Mesendoderm (in vitro differentiated cells): ENCODE data around the gene SDR42E1.

Experiments
- DNase-seq: peaks from one replicate; pipeline ENCODE4 v3.0.0; 2013
- H2AK5ac ChIP-seq: 2 replicates; pipeline ENCODE4 v1.6.1; 2013; ENCODE audit warnings: low read length, inconsistent platforms
- H2BK120ac ChIP-seq: 2 replicates; pipeline ENCODE4 v1.6.1; 2013; ENCODE audit warnings: low read depth, mild to moderate bottlenecking, low read length, moderate library complexity, mixed read lengths
- H2BK15ac ChIP-seq: replicated peaks from 2 replicates; pipeline ENCODE4 v1.6.1; 2013; ENCODE audit warnings: low read depth, mild to moderate bottlenecking, moderate library complexity
- H2BK5ac ChIP-seq: 2 replicates; pipeline ENCODE4 v1.6.1; 2013; ENCODE audit warnings: low read length, inconsistent platforms
- H3K18ac ChIP-seq: 2 replicates; pipeline ENCODE4 v1.6.1; 2013; ENCODE audit warnings: mild to moderate bottlenecking, low read length, mixed read lengths
- H3K23ac ChIP-seq: one replicate; pipeline ENCODE4 v1.6.1; 2013; ENCODE audit warnings: low read length
- H3K27ac ChIP-seq: 2 replicates; pipeline ENCODE4 v1.5.1; 2013; ENCODE audit warnings: low read depth, mild to moderate bottlenecking, inconsistent platforms, low read length, moderate library complexity
- H3K27me3 ChIP-seq: 2 replicates; pipeline ENCODE4 v1.6.1; 2013; ENCODE audit warnings: low read length, control low read depth, mild to moderate bottlenecking, inconsistent platforms; ENCODE audit not compliant: insufficient read depth, poor library complexity
- H3K36me3 ChIP-seq: 2 replicates; pipeline ENCODE4 v1.6.1; 2013; ENCODE audit warnings: low read length, inconsistent platforms; ENCODE audit not compliant: control insufficient read depth, insufficient read depth
- H3K4ac ChIP-seq: one replicate; pipeline ENCODE4 v1.6.1; 2013; ENCODE audit warnings: low read depth, mild to moderate bottlenecking, low read length, moderate library complexity
- H3K4me1 ChIP-seq: 2 replicates; pipeline ENCODE4 v1.6.1; 2013; ENCODE audit warnings: low read depth, low read length, inconsistent platforms; ENCODE audit not compliant: control insufficient read depth
- H3K4me2 ChIP-seq: 2 replicates; pipeline ENCODE4 v1.6.1; 2013; ENCODE audit warnings: low read length
- H3K4me3 ChIP-seq: 2 replicates; pipeline ENCODE4 v1.5.1; 2013; ENCODE audit warnings: mild to moderate bottlenecking, low read length
- H3K56ac ChIP-seq: one replicate; pipeline ENCODE4 v1.6.1; 2013; ENCODE audit warnings: low read length
- H3K79me1 ChIP-seq: 2 replicates; pipeline ENCODE4 v1.6.1; 2013; ENCODE audit warnings: low read length, inconsistent platforms
- H3K79me2 ChIP-seq: 2 replicates; pipeline ENCODE4 v1.6.1; 2013; ENCODE audit warnings: mild to moderate bottlenecking, low read length; ENCODE audit not compliant: control insufficient read depth, insufficient read depth
- H3K9ac ChIP-seq: 2 replicates; pipeline ENCODE4 v1.6.1; 2013; ENCODE audit warnings: low read length, inconsistent platforms
- H4K5ac ChIP-seq: one replicate; pipeline ENCODE4 v1.6.1; 2013; ENCODE audit warnings: low read length
- H4K8ac ChIP-seq: one replicate; pipeline ENCODE4 v1.6.1; 2013; ENCODE audit warnings: low read depth, mild to moderate bottlenecking, control low read depth, low read length, moderate library complexity
- WGBS: extraction: QIAGEN DNeasy Blood & Tissue Kit; methylation state at CpG from one replicate; pipeline ENCODE4 v1.1.7; 2013; ENCODE audit warnings: low lambda C conversion rate, missing lambda C conversion rate; ENCODE audit not compliant: insufficient coverage; ENCODE audit errors: extremely low coverage; 5-methylcytosine and 5-hydroxymethylcytosine counted together

The SDR42E1 gene

DNA sequence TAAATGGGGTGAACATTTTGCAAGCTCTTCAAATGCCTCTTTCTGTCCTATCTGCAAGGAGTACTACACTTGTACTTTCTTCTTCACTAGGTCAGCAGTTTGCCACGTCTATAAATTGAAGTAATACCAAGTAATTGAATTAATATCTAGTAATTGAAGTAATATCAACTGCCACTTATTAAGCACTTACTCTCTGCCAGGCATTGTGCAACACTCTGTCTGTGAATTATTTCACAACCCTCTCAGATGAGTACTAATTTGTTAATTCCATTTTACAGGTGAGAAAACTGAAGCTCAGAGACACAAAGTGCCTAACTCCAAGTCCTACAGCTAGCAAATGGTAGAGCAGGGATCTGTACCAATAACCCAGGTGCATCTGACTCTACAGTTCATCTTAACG, 4.1 kb downstream of the SDR42E1 start:
- H3K9ac ChIP-seq, result no peak overlapping the region
- H3K27ac ChIP-seq, result no peak overlapping the region
- H3K79me2 ChIP-seq, result no peaks in the 10 kb centered on the region
- H2AK5ac ChIP-seq, result no peak overlapping the region
- H3K79me1 ChIP-seq, result no peaks in the 10 kb centered on the region
- no peak overlapping the region for H2BK120ac ChIP-seq
- no CpG with 5 or more reads among the region's 2 CpGs for WGBS
- no peak overlapping the region for H3K23ac ChIP-seq
- H3K18ac ChIP-seq, result no peak overlapping the region
- no peak overlapping the region for H2BK15ac ChIP-seq
- H3K4ac ChIP-seq, result no peak overlapping the region
- no peak overlapping the region for H3K56ac ChIP-seq
- no peak overlapping the region for H4K5ac ChIP-seq
- no peaks in the 10 kb centered on the region for H3K36me3 ChIP-seq
- H3K4me1 ChIP-seq, result no peaks in the 10 kb centered on the region
- no peak overlapping the region for H2BK5ac ChIP-seq
- no peak overlapping the region for H3K4me2 ChIP-seq
- H3K27me3 ChIP-seq, result no peaks in the 10 kb centered on the region
- no peak overlapping the region for H4K8ac ChIP-seq
- DNase-seq, result no peak
- no peak overlapping the region for H3K4me3 ChIP-seq

DNA sequence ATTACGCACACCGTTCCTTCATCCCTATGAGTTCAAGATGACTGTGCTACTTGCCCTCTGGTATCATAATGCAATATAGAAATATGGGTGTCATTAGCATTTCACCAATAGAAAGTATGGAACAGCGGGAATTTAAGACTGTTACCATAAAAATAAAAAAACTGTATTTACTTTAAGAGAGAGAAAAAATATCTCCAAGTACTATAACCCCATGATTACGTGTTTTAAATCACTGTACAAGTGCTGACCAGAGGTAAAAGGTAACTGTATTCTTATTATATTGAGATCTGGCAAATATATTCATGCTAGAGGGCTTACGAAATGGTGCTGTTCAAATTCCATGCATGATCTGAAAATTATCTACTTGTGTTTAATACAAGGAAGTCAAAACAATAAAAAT, 5.2 kb downstream of the SDR42E1 start:
- no peaks in the 10 kb centered on the region for H3K4me1 ChIP-seq
- no peak overlapping the region for H3K18ac ChIP-seq
- H4K8ac ChIP-seq, result no peak overlapping the region
- no peak overlapping the region for H3K4me3 ChIP-seq
- no peak for DNase-seq
- no peaks in the 10 kb centered on the region for H3K79me1 ChIP-seq
- no peak overlapping the region for H4K5ac ChIP-seq
- H2BK5ac ChIP-seq, result no peak overlapping the region
- no peak overlapping the region for H3K27ac ChIP-seq
- H2AK5ac ChIP-seq, result no peak overlapping the region
- H3K4ac ChIP-seq, result no peak overlapping the region
- H3K27me3 ChIP-seq, result no peaks in the 10 kb centered on the region
- H3K56ac ChIP-seq, result no peak overlapping the region
- no peak overlapping the region for H2BK120ac ChIP-seq
- no peak overlapping the region for H2BK15ac ChIP-seq
- H3K36me3 ChIP-seq, result no peaks in the 10 kb centered on the region
- no peaks in the 10 kb centered on the region for H3K79me2 ChIP-seq
- H3K4me2 ChIP-seq, result no peak overlapping the region
- no CpG with 5 or more reads among the region's 5 CpGs for WGBS
- H3K9ac ChIP-seq, result no peak overlapping the region
- H3K23ac ChIP-seq, result no peak overlapping the region

DNA sequence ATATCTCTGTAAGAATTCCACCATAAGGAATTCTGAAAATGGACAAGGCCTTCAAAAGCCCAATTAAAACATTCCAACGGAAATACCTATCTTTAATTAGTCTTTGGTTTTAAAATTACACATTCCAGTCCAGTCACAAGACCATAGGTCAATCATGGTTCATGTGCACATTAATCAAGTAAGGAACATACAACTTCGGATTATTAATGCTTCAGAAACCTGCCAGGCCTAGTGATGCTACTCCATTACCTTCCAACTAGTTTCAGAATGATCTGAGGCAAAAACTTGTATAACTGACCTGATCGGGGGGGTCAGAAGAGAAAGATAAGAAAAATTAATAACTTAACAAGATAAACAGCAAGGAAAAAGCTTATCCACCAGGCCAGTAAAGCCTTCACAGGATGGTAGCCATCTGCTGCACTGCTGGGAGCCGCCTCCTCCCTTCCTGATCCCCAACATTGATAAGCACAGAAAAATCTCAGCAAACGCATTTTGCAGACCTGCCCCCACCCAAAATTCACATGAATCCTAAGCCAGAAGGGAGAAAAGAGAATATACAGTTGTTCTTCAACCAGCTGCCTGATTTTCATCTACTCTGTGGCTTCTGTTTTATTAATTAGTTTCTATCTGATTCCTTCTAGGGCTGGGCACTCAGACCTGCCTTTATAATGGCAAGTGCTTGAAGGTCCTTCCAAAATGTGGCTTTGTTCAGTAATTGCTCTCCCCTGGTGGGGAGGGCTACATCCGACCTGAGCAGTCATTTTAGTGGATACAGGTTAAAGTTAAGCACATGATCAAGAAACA, 6.0 kb downstream of the SDR42E1 start:
- no peak overlapping the region for H3K4me3 ChIP-seq
- H2BK120ac ChIP-seq, result no peak overlapping the region
- H2BK15ac ChIP-seq, result no peak overlapping the region
- H3K4me2 ChIP-seq, result no peak overlapping the region
- no peaks in the 10 kb centered on the region for H3K79me1 ChIP-seq
- H4K5ac ChIP-seq, result no peak overlapping the region
- no peak overlapping the region for H3K23ac ChIP-seq
- H3K4ac ChIP-seq, result no peak overlapping the region
- no peaks in the 10 kb centered on the region for H3K79me2 ChIP-seq
- no peak overlapping the region for H3K18ac ChIP-seq
- no peak overlapping the region for H3K56ac ChIP-seq
- no peak overlapping the region for H3K27ac ChIP-seq
- H2BK5ac ChIP-seq, result no peak overlapping the region
- no peaks in the 10 kb centered on the region for H3K36me3 ChIP-seq
- peak; percentile 43 for DNase-seq
- no peak overlapping the region for H2AK5ac ChIP-seq
- H4K8ac ChIP-seq, result no peak overlapping the region
- H3K27me3 ChIP-seq, result no peaks in the 10 kb centered on the region
- no CpG with 5 or more reads among the region's 6 CpGs for WGBS
- H3K9ac ChIP-seq, result no peak overlapping the region
- no peaks in the 10 kb centered on the region for H3K4me1 ChIP-seq

DNA sequence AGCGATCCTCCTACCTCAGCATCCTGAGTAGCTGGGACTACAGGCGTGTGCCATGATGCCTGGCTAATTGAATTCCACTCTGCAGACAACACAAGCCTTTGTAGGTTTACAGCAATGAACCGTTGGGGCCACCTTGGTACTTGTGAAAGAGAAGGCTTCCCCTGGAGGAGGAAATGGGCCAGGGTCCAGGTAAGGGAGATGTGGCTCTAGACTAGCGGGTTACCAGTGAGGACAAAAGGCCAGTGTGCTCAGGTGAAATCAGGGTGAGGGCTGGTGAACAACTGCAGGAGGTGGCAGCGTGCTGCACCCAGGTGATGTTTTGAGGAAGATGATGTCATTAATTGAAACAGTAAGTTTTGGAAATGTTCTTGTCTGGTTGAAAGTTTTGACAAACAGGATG, 6.7 kb downstream of the SDR42E1 start:
- Histone ChIP-seq H3K18ac (no peak overlapping the region), H3K4me3 (no peak overlapping the region), H4K8ac (no peak overlapping the region), H3K4me1 (no peaks in the 10 kb centered on the region), H3K27me3 (no peaks in the 10 kb centered on the region), H2BK120ac (no peak overlapping the region), H3K23ac (no peak overlapping the region), H2BK5ac (no peak overlapping the region), H4K5ac (no peak overlapping the region), H3K4ac (no peak overlapping the region), H3K79me2 (no peaks in the 10 kb centered on the region), H2AK5ac (no peak overlapping the region), H3K79me1 (no peaks in the 10 kb centered on the region), H3K56ac (no peak overlapping the region), H3K36me3 (no peaks in the 10 kb centered on the region), H2BK15ac (no peak overlapping the region), H3K27ac (no peak overlapping the region), H3K4me2 (no peak overlapping the region), H3K9ac (no peak overlapping the region)
- DNase-seq, result no peak
- WGBS, result no CpG with 5 or more reads among the region's 5 CpGs

DNA sequence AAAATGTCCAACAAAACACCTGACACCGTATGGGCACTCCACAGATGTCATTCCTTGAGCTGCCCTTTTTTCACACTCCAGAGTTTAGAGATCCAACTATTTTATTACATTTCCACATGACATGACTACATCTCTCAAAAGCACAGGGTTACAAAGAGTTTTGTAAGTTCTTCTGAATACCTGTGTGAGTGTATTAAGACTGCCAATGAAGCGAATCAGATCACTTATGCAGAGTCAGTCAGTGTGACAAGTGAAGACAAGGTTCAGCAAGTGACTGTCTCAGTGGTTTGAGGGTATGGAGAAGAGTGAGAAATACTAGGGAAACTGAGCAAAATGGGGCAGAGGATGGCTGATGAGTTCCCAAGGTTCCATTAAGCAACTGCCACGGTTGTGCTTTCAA, 8.4 kb downstream of the SDR42E1 start:
- no peaks in the 10 kb centered on the region for H3K27me3 ChIP-seq
- no peak overlapping the region for H3K4ac ChIP-seq
- H3K27ac ChIP-seq, result no peak overlapping the region
- H4K8ac ChIP-seq, result no peak overlapping the region
- no peaks in the 10 kb centered on the region for H3K79me2 ChIP-seq
- no peak overlapping the region for H2AK5ac ChIP-seq
- WGBS, result no CpG with 5 or more reads among the region's 3 CpGs
- H3K4me2 ChIP-seq, result no peak overlapping the region
- no peak overlapping the region for H2BK5ac ChIP-seq
- H3K4me3 ChIP-seq, result no peak overlapping the region
- no peak for DNase-seq
- no peaks in the 10 kb centered on the region for H3K4me1 ChIP-seq
- no peak overlapping the region for H2BK120ac ChIP-seq
- no peak overlapping the region for H3K56ac ChIP-seq
- no peak overlapping the region for H2BK15ac ChIP-seq
- no peak overlapping the region for H3K23ac ChIP-seq
- no peak overlapping the region for H3K18ac ChIP-seq
- H3K9ac ChIP-seq, result no peak overlapping the region
- H3K79me1 ChIP-seq, result no peaks in the 10 kb centered on the region
- H4K5ac ChIP-seq, result no peak overlapping the region
- H3K36me3 ChIP-seq, result no peaks in the 10 kb centered on the region

DNA sequence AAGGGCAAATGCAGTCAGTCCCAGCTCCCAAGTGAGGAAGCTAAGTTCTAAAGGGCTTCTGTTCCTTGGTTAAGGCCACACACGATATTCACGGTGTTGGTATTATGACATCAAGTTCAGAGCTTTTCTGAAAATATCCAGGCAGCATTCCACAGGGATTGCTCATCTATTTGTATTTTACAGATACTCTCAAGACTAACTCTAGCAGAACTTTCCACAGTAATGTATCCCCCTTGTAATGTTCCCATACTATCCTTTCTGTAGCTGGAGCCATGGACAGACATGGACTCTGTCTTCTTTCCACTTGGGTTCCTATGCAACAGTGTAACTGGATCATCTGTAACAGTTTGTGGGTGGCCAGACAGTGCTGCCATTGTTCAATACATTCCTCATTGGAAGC, 13.5 kb downstream of the SDR42E1 start:
- Histone ChIP-seq H3K4me2 (no peak overlapping the region), H3K79me2 (no peaks in the 10 kb centered on the region), H2BK15ac (no peak overlapping the region), H3K4me3 (no peak overlapping the region), H3K56ac (no peak overlapping the region), H4K5ac (no peak overlapping the region), H3K23ac (no peak overlapping the region), H3K4ac (no peak overlapping the region), H2BK5ac (no peak overlapping the region), H3K18ac (no peak overlapping the region), H3K36me3 (no peaks in the 10 kb centered on the region), H3K27ac (no peak overlapping the region), H3K4me1 (no peaks in the 10 kb centered on the region), H2BK120ac (no peak overlapping the region), H3K27me3 (no peaks in the 10 kb centered on the region), H2AK5ac (no peak overlapping the region), H3K79me1 (no peaks in the 10 kb centered on the region), H4K8ac (no peak overlapping the region), H3K9ac (no peak overlapping the region)
- DNase-seq, result no peak
- no CpG with 5 or more reads among the region's 2 CpGs for WGBS
